Peyer's patch (tissue), 4 donors: ENCODE results near the gene EPS15. TPM values are rescaled to one million over a fixed set of nuclear protein-coding genes. Genes with fewer than 3 reads are reported as not detected.

Source experiments
- DNase-seq, 3 donors: peaks; one replicate each; pipeline ENCODE4 v3.0.0-alpha.2; 2017 to 2019
- H3K27ac ChIP-seq, 4 donors: fragments of 200-600 bp; sonication (generic); one replicate each; pipeline ENCODE4 v1.5.1; 2016 to 2019
- H3K27me3 ChIP-seq, 2 donors: fragments of 200-600 bp; sonication (generic); one replicate each; pipeline ENCODE4 v1.5.1; 2019
- H3K36me3 ChIP-seq, 3 donors: fragments of 200-600 bp; sonication (generic); one replicate each; pipeline ENCODE4 v1.5.1; 2016 to 2019
- H3K4me1 ChIP-seq, 4 donors: fragments of 200-600 bp; sonication (generic); one replicate each; pipeline ENCODE4 v1.5.1; 2016 to 2019
- H3K4me3 ChIP-seq, 4 donors: fragments of 200-600 bp; sonication (generic); 1 replicate in 3 of 4; 2 replicates in 1 of 4; pipeline ENCODE4 v1.5.1; 2016 to 2019; ENCODE audit warnings: mild to moderate bottlenecking in 1 of 4
- H3K9me3 ChIP-seq, 4 donors: fragments of 200-600 bp; sonication (generic); one replicate each; pipeline ENCODE4 v1.5.1; 2016 to 2019; ENCODE audit warnings: mild to moderate bottlenecking in 1 of 4
- POLR2A ChIP-seq, 2 donors: fragments of 450-650 bp; IDR thresholded peaks; one replicate each; pipeline ENCODE4 v1.5.1; 2017; ENCODE audit warnings: antibody characterized with exemption in 2 of 2, mild to moderate bottlenecking in 2 of 2, moderate library complexity in 2 of 2
- total RNA-seq, 4 donors: library from RNA; depleted of rRNA; stranded (reverse); fragments of >200 nt; gene quantifications; one replicate each; pipeline ENCODE4 v1.1.0, GENCODE V29; 2016
- TF ChIP-seq, protein P1 (sequence below), 6 experiments: fragments of 450-650 bp in 4 of 6; fragments of 200-600 bp in 2 of 6; sonication (generic) in 1 of 6; IDR thresholded peaks; one replicate each; pipeline ENCODE4 v1.5.1; 2017 to 2019; ENCODE audit warnings: antibody characterized with exemption in 6 of 6, mild to moderate bottlenecking in 3 of 6, moderate library complexity in 1 of 6

Gene EPS15
- total RNA-seq, 4 donors from 2014 or later, result 48.9 to 160 (median 65.6) TPM

DNA sequence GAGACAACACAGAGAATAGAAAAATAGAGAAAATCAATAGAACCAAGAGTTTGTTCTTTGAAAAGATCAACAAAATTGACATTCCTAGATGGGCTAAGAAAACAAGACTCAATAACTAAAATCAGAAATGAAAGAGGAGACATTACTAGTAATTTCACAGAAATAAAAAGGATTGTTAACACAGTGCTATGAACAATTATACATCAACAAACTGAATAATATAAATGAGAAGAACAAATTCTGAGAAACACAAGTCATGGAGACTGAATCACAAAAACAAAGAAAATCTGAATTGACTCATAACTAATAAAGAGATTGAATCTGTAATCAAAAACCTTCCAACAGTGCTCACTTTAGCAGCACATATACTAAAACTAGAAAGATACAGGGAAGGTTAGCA, 137.1 kb downstream of the EPS15 start:
- Histone ChIP-seq H3K4me3 (no peak overlapping the region), H3K4me1 (no peaks in the 10 kb centered on the region), H3K36me3 (peaks cover 0 to 39% (median 0%) of the 10 kb centered on the region in 3 donors), H3K27ac (no peak overlapping the region), H3K9me3 (peaks cover 0 to 6% (median 0%) of the 10 kb centered on the region in 4 donors), H3K27me3 (no peaks in the 10 kb centered on the region)
- DNase-seq, result no peak
- TF ChIP-seq, protein P1, sequence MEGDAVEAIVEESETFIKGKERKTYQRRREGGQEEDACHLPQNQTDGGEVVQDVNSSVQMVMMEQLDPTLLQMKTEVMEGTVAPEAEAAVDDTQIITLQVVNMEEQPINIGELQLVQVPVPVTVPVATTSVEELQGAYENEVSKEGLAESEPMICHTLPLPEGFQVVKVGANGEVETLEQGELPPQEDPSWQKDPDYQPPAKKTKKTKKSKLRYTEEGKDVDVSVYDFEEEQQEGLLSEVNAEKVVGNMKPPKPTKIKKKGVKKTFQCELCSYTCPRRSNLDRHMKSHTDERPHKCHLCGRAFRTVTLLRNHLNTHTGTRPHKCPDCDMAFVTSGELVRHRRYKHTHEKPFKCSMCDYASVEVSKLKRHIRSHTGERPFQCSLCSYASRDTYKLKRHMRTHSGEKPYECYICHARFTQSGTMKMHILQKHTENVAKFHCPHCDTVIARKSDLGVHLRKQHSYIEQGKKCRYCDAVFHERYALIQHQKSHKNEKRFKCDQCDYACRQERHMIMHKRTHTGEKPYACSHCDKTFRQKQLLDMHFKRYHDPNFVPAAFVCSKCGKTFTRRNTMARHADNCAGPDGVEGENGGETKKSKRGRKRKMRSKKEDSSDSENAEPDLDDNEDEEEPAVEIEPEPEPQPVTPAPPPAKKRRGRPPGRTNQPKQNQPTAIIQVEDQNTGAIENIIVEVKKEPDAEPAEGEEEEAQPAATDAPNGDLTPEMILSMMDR (IDR thresholded peaks at IDR 0.05), result no peak
- TF ChIP-seq POLR2A (IDR thresholded peaks at IDR 0.05), result no peak

DNA sequence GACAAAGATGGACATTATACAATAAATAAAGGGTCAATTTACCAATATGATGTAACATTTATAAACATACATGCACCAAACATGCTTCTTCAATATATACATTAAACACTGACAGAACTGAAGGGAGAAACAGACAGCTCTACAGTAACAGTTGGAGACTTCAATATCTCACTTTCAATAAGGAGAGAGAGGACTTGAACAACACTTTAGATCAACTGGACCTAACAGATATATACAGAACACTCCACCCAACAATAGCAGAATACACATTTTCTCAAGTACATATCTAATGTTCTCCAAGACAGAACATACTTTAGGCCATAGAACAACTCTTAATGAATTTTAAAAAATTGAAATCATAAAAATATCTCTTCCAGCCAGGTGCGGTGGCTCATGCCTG, 138.1 kb downstream of the EPS15 start:
- Histone ChIP-seq H3K9me3 (peaks cover 0 to 6% (median 0%) of the 10 kb centered on the region in 4 donors), H3K36me3 (peaks cover 0 to 41% (median 0%) of the 10 kb centered on the region in 3 donors), H3K27ac (no peak overlapping the region), H3K4me3 (no peak overlapping the region), H3K27me3 (no peaks in the 10 kb centered on the region), H3K4me1 (no peaks in the 10 kb centered on the region)
- no peak for DNase-seq
- TF ChIP-seq, protein P1 (IDR thresholded peaks at IDR 0.05), result no peak
- no peak for TF ChIP-seq POLR2A (IDR thresholded peaks at IDR 0.05)

DNA sequence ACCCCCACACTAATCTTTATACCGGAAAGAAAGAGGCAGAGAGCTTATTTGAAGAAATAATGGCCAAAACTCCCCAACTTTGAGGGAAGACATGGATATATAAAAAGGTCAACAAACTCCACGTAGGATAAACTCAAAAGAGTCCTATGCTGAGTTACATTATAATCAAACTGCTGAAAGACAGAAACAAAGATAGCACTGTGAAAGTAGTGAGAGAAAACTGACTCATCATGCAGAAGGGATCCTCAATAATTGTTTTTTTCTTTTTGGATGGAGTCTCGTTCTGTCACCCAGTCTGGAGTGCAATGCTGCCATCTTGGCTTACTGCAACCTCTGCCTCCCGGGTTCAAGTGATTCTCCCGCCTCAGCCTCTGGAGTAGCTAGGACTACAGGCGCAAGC, 140.2 kb downstream of the EPS15 start:
- Histone ChIP-seq H3K4me3 (no peak overlapping the region), H3K36me3 (peaks cover 0 to 40% (median 0%) of the 10 kb centered on the region in 3 donors), H3K27me3 (no peaks in the 10 kb centered on the region), H3K9me3 (peaks cover 0 to 6% (median 0%) of the 10 kb centered on the region in 4 donors), H3K27ac (no peak overlapping the region), H3K4me1 (no peaks in the 10 kb centered on the region)
- no peak for DNase-seq
- TF ChIP-seq, protein P1 (IDR thresholded peaks at IDR 0.05), result no peak

DNA sequence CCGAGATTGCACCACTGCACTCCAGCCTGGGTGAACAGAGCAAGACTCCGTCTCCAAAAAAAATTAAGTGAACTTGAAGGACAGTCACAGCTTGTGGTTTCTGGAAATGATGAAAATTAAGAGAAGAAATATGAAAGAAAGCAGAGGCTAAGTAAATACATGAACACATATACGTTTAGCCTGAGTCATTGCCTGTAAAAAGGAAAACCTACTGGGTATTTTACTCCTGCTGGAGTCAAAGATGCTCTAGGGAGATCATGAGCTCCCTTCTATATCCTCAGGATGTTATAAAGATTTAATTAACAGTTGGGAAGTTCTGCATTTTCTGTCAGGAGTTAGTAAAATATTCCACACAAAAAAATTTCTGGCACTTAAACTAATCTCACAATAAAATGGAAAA, 145.2 kb downstream of the EPS15 start:
- no peak overlapping the region for H3K27ac ChIP-seq
- H3K4me1 ChIP-seq, result no peaks in the 10 kb centered on the region
- H3K36me3 ChIP-seq, result peaks cover 0 to 47% (median 0%) of the 10 kb centered on the region in 3 donors
- TF ChIP-seq, protein P1 (IDR thresholded peaks at IDR 0.05), result no peak
- no peak for TF ChIP-seq POLR2A (IDR thresholded peaks at IDR 0.05)
- H3K9me3 ChIP-seq, result no peaks in the 10 kb centered on the region
- H3K27me3 ChIP-seq, result no peaks in the 10 kb centered on the region
- no peak overlapping the region for H3K4me3 ChIP-seq
- DNase-seq, result no peak

DNA sequence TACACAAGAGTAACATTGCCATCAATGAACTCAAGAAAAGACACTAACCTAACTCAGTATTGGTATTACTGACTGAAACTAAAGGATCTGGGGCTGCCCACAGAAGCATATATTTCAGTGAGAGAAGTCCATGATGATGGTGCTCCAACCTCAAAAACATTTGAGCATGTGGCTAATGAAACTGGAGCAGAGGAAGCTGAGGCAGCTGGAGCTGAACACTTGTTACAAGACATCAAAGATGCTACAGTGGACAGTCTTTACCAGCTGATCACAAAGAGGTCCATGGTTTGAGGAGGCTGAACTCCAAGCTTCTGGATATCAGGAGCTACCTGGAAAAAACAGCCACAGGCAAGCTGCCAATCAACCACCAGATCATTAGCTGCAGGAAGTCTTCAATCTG, 146.5 kb downstream of the EPS15 start:
- Histone ChIP-seq H3K9me3 (no peaks in the 10 kb centered on the region), H3K36me3 (peaks cover 0 to 43% (median 0%) of the 10 kb centered on the region in 3 donors), H3K4me1 (no peaks in the 10 kb centered on the region), H3K4me3 (no peak overlapping the region), H3K27ac (no peak overlapping the region), H3K27me3 (no peaks in the 10 kb centered on the region)
- no peak for TF ChIP-seq POLR2A (IDR thresholded peaks at IDR 0.05)
- TF ChIP-seq, protein P1 (IDR thresholded peaks at IDR 0.05), result no peak
- no peak for DNase-seq

DNA sequence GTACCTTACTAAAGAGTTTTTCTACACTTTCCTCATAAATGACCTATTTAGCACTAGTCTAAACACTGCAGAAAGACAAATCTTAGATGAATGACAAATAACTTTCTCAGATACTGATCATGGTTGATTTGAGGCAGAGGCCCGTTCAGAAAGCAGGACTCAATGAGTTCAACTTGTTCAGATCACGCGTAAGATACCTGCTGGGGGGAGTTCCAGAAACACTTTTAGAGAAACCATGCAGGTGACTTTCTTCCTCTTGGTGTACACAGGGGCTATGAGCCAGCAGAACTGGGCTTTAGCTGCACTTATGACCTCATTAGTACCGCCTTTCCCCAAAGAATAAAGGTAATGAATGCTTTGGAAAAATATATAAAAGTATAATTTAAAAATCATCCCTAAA, 149.9 kb downstream of the EPS15 start:
- Histone ChIP-seq H3K27ac (no peak overlapping the region), H3K4me1 (no peaks in the 10 kb centered on the region), H3K36me3 (peaks cover 0 to 42% (median 0%) of the 10 kb centered on the region in 3 donors), H3K9me3 (no peaks in the 10 kb centered on the region), H3K27me3 (no peaks in the 10 kb centered on the region), H3K4me3 (no peak overlapping the region)
- no peak for DNase-seq
- TF ChIP-seq POLR2A (IDR thresholded peaks at IDR 0.05), result no peak
- TF ChIP-seq, protein P1 (IDR thresholded peaks at IDR 0.05), result no peak
